Mononuclear cell (primary cell): Measurements from ENCODE around the gene VWA3B. TPM values are rescaled to one million over a fixed set of nuclear protein-coding genes. Genes with fewer than 3 reads are reported as not detected.
"Not testable (repeated sequence)": the region's sequence is repeated elsewhere in the genome, so short reads cannot be mapped to it uniquely, and the experiment has no call there.

Source experiments
- H3K27me3 ChIP-seq: 2 replicates; pipeline ENCODE4 v1.6.0; 2011; ENCODE audit warnings: low read length, control low read depth; ENCODE audit not compliant: insufficient read depth
- H3K4me1 ChIP-seq: 2 replicates; pipeline ENCODE4 v1.5.1; 2011; ENCODE audit warnings: mild to moderate bottlenecking, low read length, control low read depth; ENCODE audit not compliant: insufficient read depth
- H3K4me3 ChIP-seq: 2 replicates; pipeline ENCODE4 v1.5.1; 2011; ENCODE audit warnings: mild to moderate bottlenecking, low read length, moderate library complexity
- H3K9me3 ChIP-seq: 2 replicates; pipeline ENCODE4 v1.5.1; 2011; ENCODE audit warnings: low read depth, mild to moderate bottlenecking, control low read depth, low read length
- total RNA-seq: library from RNA; depleted of rRNA; stranded (reverse); fragments of >200 nt; gene quantifications from one replicate; pipeline ENCODE4 v1.2.3, GENCODE V29; 2012

Gene VWA3B
- total RNA-seq, 1 donor = not detected

GRCh38 chr2:98296440-98296839 is 209.5 kb downstream of the VWA3B start:
- Histone ChIP-seq H3K27me3 (no peaks in the 10 kb centered on the region), H3K4me1 (no peaks in the 10 kb centered on the region)

GRCh38 chr2:98297817-98298682 is 211.1 kb downstream of the VWA3B start:
- Histone ChIP-seq H3K4me1 (no peaks in the 10 kb centered on the region), H3K9me3 (no peaks in the 10 kb centered on the region), H3K4me3 (no peak overlapping the region), H3K27me3 (no peaks in the 10 kb centered on the region)

More at GRCh38 chr2:98296440-98296839, 209.5 kb downstream of the VWA3B start:
- H3K4me3 ChIP-seq = no peak overlapping the region
- H3K9me3 ChIP-seq = no peaks in the 10 kb centered on the region

- H3K27me3 ChIP-seq = no peaks in the 10 kb centered on the region
- no peaks in the 10 kb centered on the region for H3K4me1 ChIP-seq
- no peak overlapping the region for H3K4me3 ChIP-seq
- no peaks in the 10 kb centered on the region for H3K9me3 ChIP-seq
Observed at GRCh38 chr2:98298683-98299164, 211.8 kb downstream of the VWA3B start.

GRCh38 chr2:98299211-98299905 is 212.4 kb downstream of the VWA3B start:
- Histone ChIP-seq H3K4me1 (no peaks in the 10 kb centered on the region), H3K27me3 (no peaks in the 10 kb centered on the region), H3K4me3 (no peak overlapping the region), H3K9me3 (no peaks in the 10 kb centered on the region)

- H3K4me1 ChIP-seq = no peaks in the 10 kb centered on the region
- no peak overlapping the region for H3K4me3 ChIP-seq
- no peaks in the 10 kb centered on the region for H3K9me3 ChIP-seq
- H3K27me3 ChIP-seq = no peaks in the 10 kb centered on the region
Observed at GRCh38 chr2:98300141-98300874, 213.3 kb downstream of the VWA3B start.

- Histone ChIP-seq H3K4me1 (no peaks in the 10 kb centered on the region), H3K9me3 (no peaks in the 10 kb centered on the region), H3K27me3 (no peaks in the 10 kb centered on the region), H3K4me3 (no peak overlapping the region)
Observed at GRCh38 chr2:98301469-98301868, 214.5 kb downstream of the VWA3B start.

- not testable (repeated sequence) for H3K4me3 ChIP-seq, H3K9me3 ChIP-seq, H3K4me1 ChIP-seq, H3K27me3 ChIP-seq
Observed at GRCh38 chr2:98307131-98307696, 220.2 kb downstream of the VWA3B start.

GRCh38 chr2:98308068-98308467 is 221.1 kb downstream of the VWA3B start:
- no peaks in the 10 kb centered on the region for H3K4me1 ChIP-seq
- H3K9me3 ChIP-seq = no peaks in the 10 kb centered on the region
- no peak overlapping the region for H3K4me3 ChIP-seq
- no peaks in the 10 kb centered on the region for H3K27me3 ChIP-seq

- H3K9me3 ChIP-seq = no peaks in the 10 kb centered on the region
- no peaks in the 10 kb centered on the region for H3K27me3 ChIP-seq
- H3K4me3 ChIP-seq = no peak overlapping the region
- no peaks in the 10 kb centered on the region for H3K4me1 ChIP-seq
Observed at GRCh38 chr2:98308532-98308931, 221.6 kb downstream of the VWA3B start.

GRCh38 chr2:98309580-98309979 is 222.6 kb downstream of the VWA3B start:
- Histone ChIP-seq H3K4me3 (no peak overlapping the region), H3K27me3 (peaks cover 3% of the 10 kb centered on the region), H3K4me1 (no peaks in the 10 kb centered on the region), H3K9me3 (no peaks in the 10 kb centered on the region)

GRCh38 chr2:98310010-98310409 is 223.0 kb downstream of the VWA3B start:
- Histone ChIP-seq H3K4me1 (no peaks in the 10 kb centered on the region), H3K27me3 (peaks cover 3% of the 10 kb centered on the region), H3K4me3 (no peak overlapping the region), H3K9me3 (no peaks in the 10 kb centered on the region)

- Histone ChIP-seq H3K4me1 (no peaks in the 10 kb centered on the region), H3K27me3 (peaks cover 3% of the 10 kb centered on the region), H3K9me3 (no peaks in the 10 kb centered on the region), H3K4me3 (no peak overlapping the region)
Observed at GRCh38 chr2:98311090-98311489, 224.1 kb downstream of the VWA3B start.

GRCh38 chr2:98311771-98312545 is 225.0 kb downstream of the VWA3B start:
- H3K4me3 ChIP-seq = no peak overlapping the region
- no peaks in the 10 kb centered on the region for H3K9me3 ChIP-seq
- H3K27me3 ChIP-seq = peaks cover 3% of the 10 kb centered on the region
- no peaks in the 10 kb centered on the region for H3K4me1 ChIP-seq
